ENCODE measurements around the gene SEMA4B. TPM values are rescaled to one million over a fixed set of nuclear protein-coding genes. Genes with fewer than 3 reads are reported as not detected.

SEMA4B gene
- total and polyA plus RNA-seq, 2 experiments from 2014 or later, result 3.6 to 4.5 TPM

DNA sequence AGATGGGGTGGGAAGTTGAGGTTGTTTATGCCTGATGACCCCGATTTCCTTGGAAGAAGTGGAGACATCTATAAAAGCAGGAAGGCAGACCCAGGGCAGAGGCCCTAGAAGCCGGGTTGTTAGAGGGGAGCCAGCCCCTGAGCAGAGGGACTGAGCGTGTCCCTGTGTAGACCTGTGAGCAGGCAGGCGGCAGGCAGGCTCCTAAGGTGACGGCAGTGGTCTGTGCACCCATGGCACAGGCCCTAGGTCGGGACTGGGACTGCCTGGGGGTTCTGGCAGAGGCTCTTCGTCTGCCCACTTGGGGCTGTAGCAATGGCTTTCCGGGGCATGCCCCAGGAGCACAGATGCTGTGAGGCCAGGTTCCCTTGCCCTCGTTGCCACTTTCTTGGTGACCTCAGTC is 9.9 kb downstream of the SEMA4B start:
- H2AFZ ChIP-seq, result no peak overlapping the region
- H3K9ac ChIP-seq, result no peak overlapping the region

GRCh38 chr15:90211440-90212143 is 10.5 kb downstream of the SEMA4B start:
- Histone ChIP-seq H3K9me3 (ENCODE audit: low read depth) (no peaks in the 10 kb centered on the region), H3K4me2 (ENCODE audit: unreplicated experiment) (no peak overlapping the region), H3F3A (ENCODE audit: insufficient read depth) (no peaks in the 10 kb centered on the region), H3K4me1 (ENCODE audit: insufficient read depth) (no peaks in the 10 kb centered on the region), H4K20me1 (ENCODE audit: insufficient read depth) (no peaks in the 10 kb centered on the region), H2AFZ (no peak overlapping the region), H3K36me3 (ENCODE audit: low read depth) (no peaks in the 10 kb centered on the region), H3K27me3 (replicated peaks; ENCODE audit: insufficient read depth) (no peaks in the 10 kb centered on the region), H3K9me2 (ENCODE audit: insufficient read depth) (no peaks in the 10 kb centered on the region), H3K79me2 (ENCODE audit: insufficient read depth) (no peaks in the 10 kb centered on the region), H3K27ac (no peak overlapping the region), H3K4me3 (no peak overlapping the region), H3K9ac (no peak overlapping the region)
- in situ Hi-C loops (cut with MboI), result no loop called here
- TF ChIP-seq EZH2phosphoT487 (IDR thresholded peaks at IDR 0.05; ENCODE audit: insufficient read depth, low read depth) (no peak), EZH2 (IDR thresholded peaks at IDR 0.05; ENCODE audit: insufficient read depth, poor library complexity, severe bottlenecking) (no peak)
- DNase-seq, result peak; percentile 36
- 78 to 90% methylated on average over 12 to 13 of the region's 13 CpGs for WGBS, 2 experiments (ENCODE audit: low coverage in 1 of 2, low lambda C conversion rate in 2 of 2, missing lambda C conversion rate in 2 of 2)

More for the DNA sequence above, 9.9 kb downstream of the SEMA4B start:
- H3K4me1 ChIP-seq (ENCODE audit: insufficient read depth), result no peaks in the 10 kb centered on the region
- H3K36me3 ChIP-seq (ENCODE audit: low read depth), result no peaks in the 10 kb centered on the region
- DNase-seq, result no peak
- H3K27ac ChIP-seq, result no peak overlapping the region
- H3K27me3 ChIP-seq (replicated peaks; ENCODE audit: insufficient read depth), result no peaks in the 10 kb centered on the region
- H3K4me3 ChIP-seq, result no peak overlapping the region
- H3K9me2 ChIP-seq (ENCODE audit: insufficient read depth), result no peaks in the 10 kb centered on the region
- no peaks in the 10 kb centered on the region for H3K9me3 ChIP-seq (ENCODE audit: low read depth)
- TF ChIP-seq EZH2phosphoT487 (IDR thresholded peaks at IDR 0.05; ENCODE audit: insufficient read depth, low read depth), result no peak
- no peak for TF ChIP-seq EZH2 (IDR thresholded peaks at IDR 0.05; ENCODE audit: insufficient read depth, poor library complexity, severe bottlenecking)
- in situ Hi-C loops (cut with MboI), result no loop called here
- no peaks in the 10 kb centered on the region for H3K79me2 ChIP-seq (ENCODE audit: insufficient read depth)
- no peaks in the 10 kb centered on the region for H4K20me1 ChIP-seq (ENCODE audit: insufficient read depth)
- H3K4me2 ChIP-seq (ENCODE audit: unreplicated experiment), result no peak overlapping the region
- H3F3A ChIP-seq (ENCODE audit: insufficient read depth), result no peaks in the 10 kb centered on the region
- 92 to 99% methylated on average over 9 of the region's 9 CpGs for WGBS, 2 experiments (ENCODE audit: low coverage in 1 of 2, low lambda C conversion rate in 2 of 2, missing lambda C conversion rate in 2 of 2)

- H3K27me3 ChIP-seq (replicated peaks; ENCODE audit: insufficient read depth), result no peaks in the 10 kb centered on the region
- H3K9me2 ChIP-seq (ENCODE audit: insufficient read depth), result no peaks in the 10 kb centered on the region
- TF ChIP-seq EZH2phosphoT487 (IDR thresholded peaks at IDR 0.05; ENCODE audit: insufficient read depth, low read depth), result no peak
- TF ChIP-seq EZH2 (IDR thresholded peaks at IDR 0.05; ENCODE audit: insufficient read depth, poor library complexity, severe bottlenecking), result no peak
- H3K9me3 ChIP-seq (ENCODE audit: low read depth), result no peaks in the 10 kb centered on the region
- no peak overlapping the region for H3K9ac ChIP-seq
- WGBS, 2 experiments (ENCODE audit: low coverage in 1 of 2, low lambda C conversion rate in 2 of 2, missing lambda C conversion rate in 2 of 2), result 86 to 88% methylated on average over 34 to 35 of the region's 35 CpGs
- no peak overlapping the region for H2AFZ ChIP-seq
- H3K4me2 ChIP-seq (ENCODE audit: unreplicated experiment), result no peak overlapping the region
- no peak for DNase-seq
- H3K4me1 ChIP-seq (ENCODE audit: insufficient read depth), result no peaks in the 10 kb centered on the region
- H4K20me1 ChIP-seq (ENCODE audit: insufficient read depth), result no peaks in the 10 kb centered on the region
- H3F3A ChIP-seq (ENCODE audit: insufficient read depth), result no peaks in the 10 kb centered on the region
- no peak overlapping the region for H3K27ac ChIP-seq
- H3K79me2 ChIP-seq (ENCODE audit: insufficient read depth), result no peaks in the 10 kb centered on the region
- no peaks in the 10 kb centered on the region for H3K36me3 ChIP-seq (ENCODE audit: low read depth)
- H3K4me3 ChIP-seq, result no peak overlapping the region
- in situ Hi-C loops (cut with MboI), result no loop called here
Observed at GRCh38 chr15:90212221-90213098, 11.3 kb downstream of the SEMA4B start.

- DNase-seq, result no peak
- no peaks in the 10 kb centered on the region for H3K9me2 ChIP-seq (ENCODE audit: insufficient read depth)
- no peaks in the 10 kb centered on the region for H3K4me1 ChIP-seq (ENCODE audit: insufficient read depth)
- TF ChIP-seq EZH2 (IDR thresholded peaks at IDR 0.05; ENCODE audit: insufficient read depth, poor library complexity, severe bottlenecking), result no peak
- TF ChIP-seq EZH2phosphoT487 (IDR thresholded peaks at IDR 0.05; ENCODE audit: insufficient read depth, low read depth), result no peak
- no peak overlapping the region for H3K4me2 ChIP-seq (ENCODE audit: unreplicated experiment)
- H3K9me3 ChIP-seq (ENCODE audit: low read depth), result no peaks in the 10 kb centered on the region
- H2AFZ ChIP-seq, result no peak overlapping the region
- no peaks in the 10 kb centered on the region for H4K20me1 ChIP-seq (ENCODE audit: insufficient read depth)
- 85 to 87% methylated on average over 12 of the region's 12 CpGs for WGBS, 2 experiments (ENCODE audit: low coverage in 1 of 2, low lambda C conversion rate in 2 of 2, missing lambda C conversion rate in 2 of 2)
- no peak overlapping the region for H3K27ac ChIP-seq
- no peaks in the 10 kb centered on the region for H3K79me2 ChIP-seq (ENCODE audit: insufficient read depth)
- in situ Hi-C loops (cut with MboI), result no loop called here
- no peaks in the 10 kb centered on the region for H3K36me3 ChIP-seq (ENCODE audit: low read depth)
- H3F3A ChIP-seq (ENCODE audit: insufficient read depth), result no peaks in the 10 kb centered on the region
- no peak overlapping the region for H3K9ac ChIP-seq
- H3K4me3 ChIP-seq, result no peak overlapping the region
- no peaks in the 10 kb centered on the region for H3K27me3 ChIP-seq (replicated peaks; ENCODE audit: insufficient read depth)
Observed at GRCh38 chr15:90213122-90213817, 12.1 kb downstream of the SEMA4B start.

Data from GM23248 (cell line).